ENCODE measurements around the gene SRPK2.

DNA sequence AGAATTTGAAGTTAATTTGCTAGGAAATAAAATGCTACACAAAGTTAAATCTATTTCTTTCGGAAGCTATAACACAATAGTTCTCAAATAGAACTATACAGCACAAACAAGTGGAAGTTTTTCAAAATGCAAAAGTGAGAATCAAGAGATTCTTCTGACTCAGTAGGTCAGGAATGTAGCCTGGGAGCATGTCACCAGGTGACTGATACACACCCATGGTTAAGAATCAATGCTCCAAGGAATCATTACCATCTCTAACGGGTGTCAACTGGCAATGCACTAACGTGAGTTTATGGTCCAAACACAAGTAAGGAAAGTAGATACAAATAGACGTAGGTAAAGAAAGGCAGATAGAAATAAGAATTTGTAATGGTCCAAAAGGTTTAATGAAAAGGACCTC lies 170.5 kb downstream of the SRPK2 start:
- TF ChIP-seq POLR2A (IDR thresholded peaks at IDR 0.05), result no peak
- TF ChIP-seq, protein P1, sequence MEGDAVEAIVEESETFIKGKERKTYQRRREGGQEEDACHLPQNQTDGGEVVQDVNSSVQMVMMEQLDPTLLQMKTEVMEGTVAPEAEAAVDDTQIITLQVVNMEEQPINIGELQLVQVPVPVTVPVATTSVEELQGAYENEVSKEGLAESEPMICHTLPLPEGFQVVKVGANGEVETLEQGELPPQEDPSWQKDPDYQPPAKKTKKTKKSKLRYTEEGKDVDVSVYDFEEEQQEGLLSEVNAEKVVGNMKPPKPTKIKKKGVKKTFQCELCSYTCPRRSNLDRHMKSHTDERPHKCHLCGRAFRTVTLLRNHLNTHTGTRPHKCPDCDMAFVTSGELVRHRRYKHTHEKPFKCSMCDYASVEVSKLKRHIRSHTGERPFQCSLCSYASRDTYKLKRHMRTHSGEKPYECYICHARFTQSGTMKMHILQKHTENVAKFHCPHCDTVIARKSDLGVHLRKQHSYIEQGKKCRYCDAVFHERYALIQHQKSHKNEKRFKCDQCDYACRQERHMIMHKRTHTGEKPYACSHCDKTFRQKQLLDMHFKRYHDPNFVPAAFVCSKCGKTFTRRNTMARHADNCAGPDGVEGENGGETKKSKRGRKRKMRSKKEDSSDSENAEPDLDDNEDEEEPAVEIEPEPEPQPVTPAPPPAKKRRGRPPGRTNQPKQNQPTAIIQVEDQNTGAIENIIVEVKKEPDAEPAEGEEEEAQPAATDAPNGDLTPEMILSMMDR (IDR thresholded peaks at IDR 0.05), result no peak
